ENCODE results near the gene LIX1L.

Gene LIX1L

GRCh38 chr1:145912128-145912641 is 45.6 kb downstream of the LIX1L start:
- Histone ChIP-seq H3K4me1 (ENCODE audit: low read depth, poor library complexity, severe bottlenecking) (peaks cover 5% of the 10 kb centered on the region), H3K27me3 (ENCODE audit: insufficient read depth, low read depth) (no peaks in the 10 kb centered on the region), H4K20me1 (ENCODE audit: insufficient read depth) (no peaks in the 10 kb centered on the region), H2AFZ (ENCODE audit: low read depth) (no peak overlapping the region), H3K27ac (no peak overlapping the region), H3K79me2 (ENCODE audit: insufficient read depth, low read depth) (no peaks in the 10 kb centered on the region), H3K9ac (no peak overlapping the region), H3K4me2 (no peak overlapping the region), H3K4me3 (IDR thresholded peaks at IDR 0.05; ENCODE audit: insufficient read depth, low read depth, low read length) (no peak overlapping the region), H3K36me3 (ENCODE audit: insufficient read depth) (no peaks in the 10 kb centered on the region)
- TF ChIP-seq CTCF (conservative IDR thresholded peaks at IDR 0.05; ENCODE audit: low read depth, low read length), result no peak

- Histone ChIP-seq H3K4me2 (no peak overlapping the region), H3K4me1 (ENCODE audit: low read depth, poor library complexity, severe bottlenecking) (no peaks in the 10 kb centered on the region), H3K9ac (no peak overlapping the region), H3K27me3 (ENCODE audit: insufficient read depth, low read depth) (no peaks in the 10 kb centered on the region), H3K4me3 (IDR thresholded peaks at IDR 0.05; ENCODE audit: insufficient read depth, low read depth, low read length) (no peak overlapping the region), H2AFZ (ENCODE audit: low read depth) (no peak overlapping the region), H4K20me1 (ENCODE audit: insufficient read depth) (no peaks in the 10 kb centered on the region), H3K79me2 (ENCODE audit: insufficient read depth, low read depth) (no peaks in the 10 kb centered on the region), H3K36me3 (ENCODE audit: insufficient read depth) (no peaks in the 10 kb centered on the region), H3K27ac (no peak overlapping the region)
- TF ChIP-seq CTCF (conservative IDR thresholded peaks at IDR 0.05; ENCODE audit: low read depth, low read length), result no peak
Observed at GRCh38 chr1:145908653-145909052, 49.2 kb downstream of the LIX1L start.

GRCh38 chr1:145906954-145907753 is 50.7 kb downstream of the LIX1L start:
- H3K36me3 ChIP-seq (ENCODE audit: insufficient read depth), result no peaks in the 10 kb centered on the region
- no peak overlapping the region for H3K4me2 ChIP-seq
- H4K20me1 ChIP-seq (ENCODE audit: insufficient read depth), result no peaks in the 10 kb centered on the region
- no peak overlapping the region for H3K27ac ChIP-seq
- H3K4me1 ChIP-seq (ENCODE audit: low read depth, poor library complexity, severe bottlenecking), result no peaks in the 10 kb centered on the region
- TF ChIP-seq CTCF (conservative IDR thresholded peaks at IDR 0.05; ENCODE audit: low read depth, low read length), result no peak
- no peak overlapping the region for H3K9ac ChIP-seq
- H2AFZ ChIP-seq (ENCODE audit: low read depth), result no peak overlapping the region
- no peaks in the 10 kb centered on the region for H3K79me2 ChIP-seq (ENCODE audit: insufficient read depth, low read depth)
- H3K4me3 ChIP-seq (IDR thresholded peaks at IDR 0.05; ENCODE audit: insufficient read depth, low read depth, low read length), result no peak overlapping the region
- no peaks in the 10 kb centered on the region for H3K27me3 ChIP-seq (ENCODE audit: insufficient read depth, low read depth)

GRCh38 chr1:145901312-145902021 is 56.4 kb downstream of the LIX1L start:
- no peak overlapping the region for H3K4me3 ChIP-seq (IDR thresholded peaks at IDR 0.05; ENCODE audit: insufficient read depth, low read depth, low read length)
- no peaks in the 10 kb centered on the region for H3K36me3 ChIP-seq (ENCODE audit: insufficient read depth)
- H3K27me3 ChIP-seq (ENCODE audit: insufficient read depth, low read depth), result no peaks in the 10 kb centered on the region
- H3K27ac ChIP-seq, result no peak overlapping the region
- H3K9ac ChIP-seq, result no peak overlapping the region
- H2AFZ ChIP-seq (ENCODE audit: low read depth), result no peak overlapping the region
- no peaks in the 10 kb centered on the region for H3K4me1 ChIP-seq (ENCODE audit: low read depth, poor library complexity, severe bottlenecking)
- no peaks in the 10 kb centered on the region for H4K20me1 ChIP-seq (ENCODE audit: insufficient read depth)
- no peak overlapping the region for H3K4me2 ChIP-seq
- H3K79me2 ChIP-seq (ENCODE audit: insufficient read depth, low read depth), result no peaks in the 10 kb centered on the region
- no peak for TF ChIP-seq CTCF (conservative IDR thresholded peaks at IDR 0.05; ENCODE audit: low read depth, low read length)

All from KMS-11 (cell line).